ENCODE measurements around the gene ERO1B.

GRCh38 chr1:236269439-236269838, 12.3 kb downstream of the ERO1B start:
- TF ChIP-seq, protein P1, sequence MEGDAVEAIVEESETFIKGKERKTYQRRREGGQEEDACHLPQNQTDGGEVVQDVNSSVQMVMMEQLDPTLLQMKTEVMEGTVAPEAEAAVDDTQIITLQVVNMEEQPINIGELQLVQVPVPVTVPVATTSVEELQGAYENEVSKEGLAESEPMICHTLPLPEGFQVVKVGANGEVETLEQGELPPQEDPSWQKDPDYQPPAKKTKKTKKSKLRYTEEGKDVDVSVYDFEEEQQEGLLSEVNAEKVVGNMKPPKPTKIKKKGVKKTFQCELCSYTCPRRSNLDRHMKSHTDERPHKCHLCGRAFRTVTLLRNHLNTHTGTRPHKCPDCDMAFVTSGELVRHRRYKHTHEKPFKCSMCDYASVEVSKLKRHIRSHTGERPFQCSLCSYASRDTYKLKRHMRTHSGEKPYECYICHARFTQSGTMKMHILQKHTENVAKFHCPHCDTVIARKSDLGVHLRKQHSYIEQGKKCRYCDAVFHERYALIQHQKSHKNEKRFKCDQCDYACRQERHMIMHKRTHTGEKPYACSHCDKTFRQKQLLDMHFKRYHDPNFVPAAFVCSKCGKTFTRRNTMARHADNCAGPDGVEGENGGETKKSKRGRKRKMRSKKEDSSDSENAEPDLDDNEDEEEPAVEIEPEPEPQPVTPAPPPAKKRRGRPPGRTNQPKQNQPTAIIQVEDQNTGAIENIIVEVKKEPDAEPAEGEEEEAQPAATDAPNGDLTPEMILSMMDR (conservative IDR thresholded peaks at IDR 0.05; ENCODE audit: low read length): no peak
- TF ChIP-seq EZH2phosphoT487 (IDR thresholded peaks at IDR 0.05; ENCODE audit: borderline replicate concordance, low read depth, low read length): no peak

Measured in OCI-LY7 (cell line).